ENCODE results near the gene SLC19A1.

DNA sequence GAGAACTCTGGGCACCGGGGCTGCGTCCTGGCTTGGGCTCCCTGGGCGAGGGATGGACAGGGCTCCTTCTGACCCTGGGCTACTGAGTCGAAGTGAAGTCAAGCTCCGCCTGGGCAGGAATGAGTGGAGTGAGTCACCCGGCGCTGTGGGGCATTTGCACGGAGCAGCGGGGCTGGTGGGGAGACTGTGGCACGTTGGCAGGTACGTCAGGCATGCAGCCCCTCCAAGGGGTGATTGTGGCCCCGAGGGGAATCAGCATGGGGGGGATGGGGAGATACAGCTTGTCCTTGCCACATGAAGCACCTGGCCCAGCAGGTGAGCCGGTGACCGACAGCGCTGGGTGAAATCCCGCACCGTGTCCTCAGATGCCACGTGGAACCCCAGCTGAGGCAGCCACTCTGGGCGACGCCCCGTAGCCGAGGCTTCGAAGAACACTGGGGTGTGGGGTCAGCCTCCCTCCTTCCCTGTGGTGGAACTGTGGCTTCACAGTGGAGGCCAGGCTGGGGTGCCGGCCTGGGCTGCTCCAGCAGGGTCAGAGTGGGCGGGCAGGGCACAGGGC is 74.9 kb downstream of the SLC19A1 start:
- TF ChIP-seq, protein P1, sequence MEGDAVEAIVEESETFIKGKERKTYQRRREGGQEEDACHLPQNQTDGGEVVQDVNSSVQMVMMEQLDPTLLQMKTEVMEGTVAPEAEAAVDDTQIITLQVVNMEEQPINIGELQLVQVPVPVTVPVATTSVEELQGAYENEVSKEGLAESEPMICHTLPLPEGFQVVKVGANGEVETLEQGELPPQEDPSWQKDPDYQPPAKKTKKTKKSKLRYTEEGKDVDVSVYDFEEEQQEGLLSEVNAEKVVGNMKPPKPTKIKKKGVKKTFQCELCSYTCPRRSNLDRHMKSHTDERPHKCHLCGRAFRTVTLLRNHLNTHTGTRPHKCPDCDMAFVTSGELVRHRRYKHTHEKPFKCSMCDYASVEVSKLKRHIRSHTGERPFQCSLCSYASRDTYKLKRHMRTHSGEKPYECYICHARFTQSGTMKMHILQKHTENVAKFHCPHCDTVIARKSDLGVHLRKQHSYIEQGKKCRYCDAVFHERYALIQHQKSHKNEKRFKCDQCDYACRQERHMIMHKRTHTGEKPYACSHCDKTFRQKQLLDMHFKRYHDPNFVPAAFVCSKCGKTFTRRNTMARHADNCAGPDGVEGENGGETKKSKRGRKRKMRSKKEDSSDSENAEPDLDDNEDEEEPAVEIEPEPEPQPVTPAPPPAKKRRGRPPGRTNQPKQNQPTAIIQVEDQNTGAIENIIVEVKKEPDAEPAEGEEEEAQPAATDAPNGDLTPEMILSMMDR (IDR thresholded peaks at IDR 0.05) = no peak
- no peak for TF ChIP-seq POLR2AphosphoS5 (IDR thresholded peaks at IDR 0.05)
